PC-9 (cell line): ENCODE results near the gene UGT1A7. TPM values are rescaled to one million over a fixed set of nuclear protein-coding genes. Genes with fewer than 3 reads are reported as not detected.

Source experiments
- BruUV-seq: library from RNA; stranded (reverse); fragments of 400-500 nt; replicated peaks from 2 replicates; lab custom pipeline; 2021; lab: Mats Ljungman, UMichigan
- CTCF ChIA-PET: fragments of 300-600 bp; sonication (Branson Sonifier 250); formaldehyde crosslinking; loops from one replicate; lab custom pipeline; 2022; ENCODE audit warnings: antibody characterized with exemption; lab: Charles Lee
- POLR2A ChIA-PET: fragments of 300-600 bp; sonication (Branson Sonifier 250); formaldehyde crosslinking; loops from one replicate; lab custom pipeline; 2022; ENCODE audit warnings: antibody characterized with exemption; ENCODE audit not compliant: unreplicated experiment; lab: Charles Lee
- DNase-seq, 2 experiments: peaks; one replicate each; pipeline versions ENCODE4 v3.0.0 to v3.0.0-alpha.2; 2015 to 2022; ENCODE audit warnings: mixed read lengths in 1 of 2
- H2AFZ ChIP-seq: fragments of 200-600 bp; sonication (generic); 2 replicates; pipeline ENCODE4 v1.8.1; 2017; ENCODE audit warnings: antibody characterized with exemption
- H3F3A ChIP-seq: fragments of 200-600 bp; sonication (generic); 2 replicates; pipeline ENCODE4 v1.8.1; 2017; ENCODE audit warnings: antibody characterized with exemption, mild to moderate bottlenecking, low read depth; ENCODE audit not compliant: insufficient read depth
- H3K27ac ChIP-seq: fragments of 200-600 bp; sonication (generic); 2 replicates; pipeline ENCODE4 v1.6.1; 2016; ENCODE audit warnings: mixed run types
- H3K27me3 ChIP-seq: fragments of 200-600 bp; sonication (generic); 2 replicates; pipeline ENCODE4 v1.6.1; 2016; ENCODE audit warnings: low read depth, mixed run types; ENCODE audit not compliant: insufficient read depth
- H3K36me3 ChIP-seq: fragments of 200-600 bp; sonication (generic); 2 replicates; pipeline ENCODE4 v1.6.1; 2016; ENCODE audit warnings: low read depth, mixed run types
- H3K4me1 ChIP-seq: fragments of 200-600 bp; sonication (generic); replicated peaks from 2 replicates; pipeline ENCODE4 v1.6.1; 2016; ENCODE audit warnings: mixed run types; ENCODE audit not compliant: insufficient read depth
- H3K4me2 ChIP-seq: fragments of 200-600 bp; sonication (generic); 2 replicates; pipeline ENCODE4 v1.6.1; 2017; ENCODE audit warnings: mixed run types
- H3K4me3 ChIP-seq: fragments of 200-600 bp; sonication (generic); 2 replicates; pipeline ENCODE4 v1.6.1; 2016; ENCODE audit warnings: mixed run types
- H3K79me2 ChIP-seq: fragments of 200-600 bp; sonication (generic); 2 replicates; pipeline ENCODE4 v1.6.1; 2017; ENCODE audit warnings: low read depth, mixed run types
- H3K9me2 ChIP-seq: fragments of 200-600 bp; sonication (generic); 2 replicates; pipeline ENCODE4 v1.8.1; 2017; ENCODE audit warnings: mild to moderate bottlenecking; ENCODE audit not compliant: insufficient read depth
- H3K9me3 ChIP-seq: fragments of 200-600 bp; sonication (generic); 2 replicates; pipeline ENCODE4 v1.8.1; 2016; ENCODE audit warnings: low read depth; ENCODE audit not compliant: insufficient read depth
- H4K20me1 ChIP-seq: fragments of 200-600 bp; sonication (generic); 2 replicates; pipeline ENCODE4 v1.8.1; 2017; ENCODE audit not compliant: insufficient read depth
- EZH2 ChIP-seq: fragments of 200-600 bp; sonication (generic); IDR thresholded peaks from 2 replicates; pipeline ENCODE4 v1.8.0; 2017; ENCODE audit warnings: antibody characterized with exemption, low read depth
- intact Hi-C: fragments of 100-400 bp; cut with micrococcal nuclease; formaldehyde crosslinking; loops from one replicate; pipeline ENCODE4 v1.10.0; 2022; ENCODE audit not compliant: unreplicated experiment
- total RNA-seq: library from RNA; stranded (reverse); gene quantifications from 2 replicates; pipeline ENCODE4 v1.2.3, GENCODE V29; 2021
- TF ChIP-seq, protein P1 (sequence below): fragments of 200-600 bp; sonication (generic); conservative IDR thresholded peaks from 2 replicates; pipeline ENCODE4 v1.6.1; 2017; ENCODE audit warnings: mixed run types, antibody characterized with exemption, mild to moderate bottlenecking, moderate library complexity

UGT1A7 gene
- total RNA-seq, 1 experiment from 2014 or later = 20.3 TPM

GRCh38 chr2:233792720-233793119, 111.0 kb downstream of the UGT1A7 start:
- H3K36me3 ChIP-seq = no peaks in the 10 kb centered on the region
- no peaks in the 10 kb centered on the region for H3K4me1 ChIP-seq
- H3K4me3 ChIP-seq = no peak overlapping the region
- no peaks in the 10 kb centered on the region for H3K27me3 ChIP-seq
- H3K4me2 ChIP-seq = no peak overlapping the region
- no TSS peak for BruUV-seq
- H3F3A ChIP-seq = no peaks in the 10 kb centered on the region
- H3K9me2 ChIP-seq = no peaks in the 10 kb centered on the region
- POLR2A ChIA-PET = no interaction called here
- CTCF ChIA-PET = no interaction called here
- H3K27ac ChIP-seq = no peak overlapping the region
- no peaks in the 10 kb centered on the region for H4K20me1 ChIP-seq
- no peak overlapping the region for H2AFZ ChIP-seq
- DNase-seq = no peak
- no peaks in the 10 kb centered on the region for H3K9me3 ChIP-seq
- intact Hi-C loops = no loop called here
- H3K79me2 ChIP-seq = no peaks in the 10 kb centered on the region
- no peak for TF ChIP-seq EZH2
- TF ChIP-seq, protein P1, sequence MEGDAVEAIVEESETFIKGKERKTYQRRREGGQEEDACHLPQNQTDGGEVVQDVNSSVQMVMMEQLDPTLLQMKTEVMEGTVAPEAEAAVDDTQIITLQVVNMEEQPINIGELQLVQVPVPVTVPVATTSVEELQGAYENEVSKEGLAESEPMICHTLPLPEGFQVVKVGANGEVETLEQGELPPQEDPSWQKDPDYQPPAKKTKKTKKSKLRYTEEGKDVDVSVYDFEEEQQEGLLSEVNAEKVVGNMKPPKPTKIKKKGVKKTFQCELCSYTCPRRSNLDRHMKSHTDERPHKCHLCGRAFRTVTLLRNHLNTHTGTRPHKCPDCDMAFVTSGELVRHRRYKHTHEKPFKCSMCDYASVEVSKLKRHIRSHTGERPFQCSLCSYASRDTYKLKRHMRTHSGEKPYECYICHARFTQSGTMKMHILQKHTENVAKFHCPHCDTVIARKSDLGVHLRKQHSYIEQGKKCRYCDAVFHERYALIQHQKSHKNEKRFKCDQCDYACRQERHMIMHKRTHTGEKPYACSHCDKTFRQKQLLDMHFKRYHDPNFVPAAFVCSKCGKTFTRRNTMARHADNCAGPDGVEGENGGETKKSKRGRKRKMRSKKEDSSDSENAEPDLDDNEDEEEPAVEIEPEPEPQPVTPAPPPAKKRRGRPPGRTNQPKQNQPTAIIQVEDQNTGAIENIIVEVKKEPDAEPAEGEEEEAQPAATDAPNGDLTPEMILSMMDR = no peak

- BruUV-seq = no TSS peak
- TF ChIP-seq EZH2 = no peak
- TF ChIP-seq, protein P1 = no peak
- no peak for DNase-seq
- Histone ChIP-seq H3K4me2 (no peak overlapping the region), H3K27ac (no peak overlapping the region), H3K4me3 (no peak overlapping the region), H3K79me2 (no peaks in the 10 kb centered on the region), H3F3A (no peaks in the 10 kb centered on the region), H3K9me2 (no peaks in the 10 kb centered on the region), H3K4me1 (no peaks in the 10 kb centered on the region), H2AFZ (no peak overlapping the region), H3K9me3 (no peaks in the 10 kb centered on the region), H4K20me1 (no peaks in the 10 kb centered on the region), H3K36me3 (no peaks in the 10 kb centered on the region), H3K27me3 (no peaks in the 10 kb centered on the region)
- ChIA-PET POLR2A (no interaction called here), CTCF (no interaction called here)
- intact Hi-C loops = no loop called here
Measured at GRCh38 chr2:233793465-233794127, 111.9 kb downstream of the UGT1A7 start.

- Histone ChIP-seq H2AFZ (no peak overlapping the region), H3F3A (no peaks in the 10 kb centered on the region), H3K27me3 (no peaks in the 10 kb centered on the region), H3K4me2 (no peak overlapping the region), H3K79me2 (no peaks in the 10 kb centered on the region), H4K20me1 (no peaks in the 10 kb centered on the region), H3K4me3 (no peak overlapping the region), H3K4me1 (no peaks in the 10 kb centered on the region), H3K27ac (no peak overlapping the region), H3K9me2 (no peaks in the 10 kb centered on the region), H3K36me3 (no peaks in the 10 kb centered on the region), H3K9me3 (no peaks in the 10 kb centered on the region)
- intact Hi-C loops = no loop called here
- TF ChIP-seq EZH2 = no peak
- TF ChIP-seq, protein P1 = no peak
- DNase-seq = no peak
- BruUV-seq = no TSS peak
- CTCF ChIA-PET = no interaction called here
- POLR2A ChIA-PET = no interaction called here
Measured at GRCh38 chr2:233794128-233794658, 112.5 kb downstream of the UGT1A7 start.
